ENCODE data around the gene ARL16.

Gene ARL16

DNA sequence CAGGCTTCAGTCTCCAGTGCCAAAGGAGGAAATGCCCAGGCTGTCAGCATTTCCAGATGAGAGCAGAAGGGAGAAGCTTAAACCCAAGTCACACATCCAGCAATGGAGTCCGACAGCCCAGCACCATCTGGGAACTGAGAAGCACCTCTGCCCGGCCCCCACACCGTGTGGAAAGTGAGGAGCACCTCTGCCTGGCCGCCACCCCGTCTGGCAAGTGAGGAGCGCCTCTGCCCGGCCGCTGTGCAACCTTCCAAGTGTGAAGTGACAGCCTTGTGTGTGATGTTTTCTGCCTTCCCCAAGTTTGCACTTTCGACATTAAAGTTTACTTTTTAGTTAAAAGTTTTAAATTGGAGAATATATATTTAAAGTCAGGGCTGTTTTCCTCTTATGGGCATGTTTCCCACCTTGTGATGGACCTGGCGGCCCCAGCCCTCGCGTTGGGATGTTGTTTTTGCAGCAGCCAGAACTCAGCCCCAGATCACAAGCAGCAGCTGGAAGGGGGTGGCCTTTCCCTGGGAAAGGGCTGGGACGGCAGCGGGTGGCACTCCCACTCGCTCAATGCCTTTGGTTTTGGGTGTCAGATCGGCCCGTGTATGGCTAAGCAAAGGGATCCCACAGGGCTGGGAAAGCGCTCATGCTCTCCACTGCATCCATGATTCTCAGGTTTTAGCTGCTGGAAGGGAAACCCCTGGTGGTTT is 9.9 kb downstream of the ARL16 start:
- no peak overlapping the region for H3K4me3 ChIP-seq (ENCODE audit: low read depth, low read length)
- TF ChIP-seq, protein P1, sequence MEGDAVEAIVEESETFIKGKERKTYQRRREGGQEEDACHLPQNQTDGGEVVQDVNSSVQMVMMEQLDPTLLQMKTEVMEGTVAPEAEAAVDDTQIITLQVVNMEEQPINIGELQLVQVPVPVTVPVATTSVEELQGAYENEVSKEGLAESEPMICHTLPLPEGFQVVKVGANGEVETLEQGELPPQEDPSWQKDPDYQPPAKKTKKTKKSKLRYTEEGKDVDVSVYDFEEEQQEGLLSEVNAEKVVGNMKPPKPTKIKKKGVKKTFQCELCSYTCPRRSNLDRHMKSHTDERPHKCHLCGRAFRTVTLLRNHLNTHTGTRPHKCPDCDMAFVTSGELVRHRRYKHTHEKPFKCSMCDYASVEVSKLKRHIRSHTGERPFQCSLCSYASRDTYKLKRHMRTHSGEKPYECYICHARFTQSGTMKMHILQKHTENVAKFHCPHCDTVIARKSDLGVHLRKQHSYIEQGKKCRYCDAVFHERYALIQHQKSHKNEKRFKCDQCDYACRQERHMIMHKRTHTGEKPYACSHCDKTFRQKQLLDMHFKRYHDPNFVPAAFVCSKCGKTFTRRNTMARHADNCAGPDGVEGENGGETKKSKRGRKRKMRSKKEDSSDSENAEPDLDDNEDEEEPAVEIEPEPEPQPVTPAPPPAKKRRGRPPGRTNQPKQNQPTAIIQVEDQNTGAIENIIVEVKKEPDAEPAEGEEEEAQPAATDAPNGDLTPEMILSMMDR (IDR thresholded peaks at IDR 0.05; ENCODE audit: borderline replicate concordance, insufficient read depth, low read depth, low read length) = no peak

DNA sequence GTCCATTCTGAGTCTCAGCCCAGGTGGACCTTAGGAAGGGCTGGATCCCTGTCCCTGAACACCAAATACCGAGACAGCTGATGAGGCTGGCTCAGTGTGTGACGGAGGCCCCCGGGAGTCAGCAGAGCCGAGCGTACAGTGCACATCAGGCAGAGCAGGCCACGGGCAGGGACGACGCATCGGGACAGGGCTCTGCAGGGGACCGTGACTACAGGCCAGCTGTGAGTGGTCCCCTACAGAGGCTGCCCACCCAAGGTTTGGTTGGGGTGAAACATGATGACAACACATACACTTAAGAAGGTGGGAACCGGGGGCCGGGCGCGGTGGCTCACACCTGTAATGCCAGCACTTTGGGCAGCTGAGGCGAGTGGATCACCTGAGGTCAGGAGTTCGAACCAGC is 10.6 kb downstream of the ARL16 start:
- H3K4me3 ChIP-seq (ENCODE audit: low read depth, low read length) = no peak overlapping the region
- TF ChIP-seq, protein P1 (IDR thresholded peaks at IDR 0.05; ENCODE audit: borderline replicate concordance, insufficient read depth, low read depth, low read length) = no peak

DNA sequence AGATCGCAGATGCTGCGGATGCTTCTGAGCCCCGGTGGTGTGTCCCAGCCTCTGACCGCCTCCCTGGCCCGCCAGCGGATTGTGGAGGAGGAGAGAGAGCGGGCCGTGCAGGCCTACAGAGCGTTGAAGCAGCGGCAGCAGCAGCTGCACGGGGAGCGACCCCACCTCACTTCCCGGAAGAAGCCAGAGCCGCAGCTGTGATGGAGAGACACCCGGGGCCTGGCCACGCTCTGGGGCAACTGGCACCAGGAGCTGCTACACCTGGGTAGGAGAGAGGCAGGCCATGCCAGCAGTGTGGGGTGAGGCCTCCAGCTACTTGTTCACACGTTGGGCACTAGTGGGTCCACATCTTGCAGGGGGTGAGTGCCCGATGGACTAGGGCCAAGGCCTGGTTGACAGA is 11.1 kb downstream of the ARL16 start:
- TF ChIP-seq, protein P1 (IDR thresholded peaks at IDR 0.05; ENCODE audit: borderline replicate concordance, insufficient read depth, low read depth, low read length) = no peak
- H3K4me3 ChIP-seq (ENCODE audit: low read depth, low read length) = no peak overlapping the region

DNA sequence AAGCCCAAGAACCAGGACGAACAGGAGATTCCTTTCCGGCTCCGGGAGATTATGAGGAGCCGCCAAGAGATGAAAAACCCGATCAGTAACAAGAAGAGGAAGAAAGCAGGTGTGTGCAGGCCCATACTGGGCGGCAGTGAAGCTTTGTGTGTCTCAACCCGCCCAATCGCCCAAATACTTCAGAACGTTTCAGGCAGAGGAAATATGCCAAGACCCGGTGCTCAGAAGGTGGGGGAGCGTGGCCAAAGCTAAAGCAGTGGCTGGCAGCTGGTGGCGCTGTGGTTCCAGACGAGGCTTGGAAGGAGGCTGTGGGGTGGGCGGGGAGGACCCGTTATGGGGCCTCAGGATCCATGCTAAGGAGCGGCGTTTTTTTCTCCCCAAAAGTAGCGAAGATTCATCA is 15.8 kb downstream of the ARL16 start:
- peak overlapping the region; percentile 19 for H3K4me3 ChIP-seq (ENCODE audit: low read depth, low read length)
- TF ChIP-seq, protein P1 (IDR thresholded peaks at IDR 0.05; ENCODE audit: borderline replicate concordance, insufficient read depth, low read depth, low read length) = no peak

DNA sequence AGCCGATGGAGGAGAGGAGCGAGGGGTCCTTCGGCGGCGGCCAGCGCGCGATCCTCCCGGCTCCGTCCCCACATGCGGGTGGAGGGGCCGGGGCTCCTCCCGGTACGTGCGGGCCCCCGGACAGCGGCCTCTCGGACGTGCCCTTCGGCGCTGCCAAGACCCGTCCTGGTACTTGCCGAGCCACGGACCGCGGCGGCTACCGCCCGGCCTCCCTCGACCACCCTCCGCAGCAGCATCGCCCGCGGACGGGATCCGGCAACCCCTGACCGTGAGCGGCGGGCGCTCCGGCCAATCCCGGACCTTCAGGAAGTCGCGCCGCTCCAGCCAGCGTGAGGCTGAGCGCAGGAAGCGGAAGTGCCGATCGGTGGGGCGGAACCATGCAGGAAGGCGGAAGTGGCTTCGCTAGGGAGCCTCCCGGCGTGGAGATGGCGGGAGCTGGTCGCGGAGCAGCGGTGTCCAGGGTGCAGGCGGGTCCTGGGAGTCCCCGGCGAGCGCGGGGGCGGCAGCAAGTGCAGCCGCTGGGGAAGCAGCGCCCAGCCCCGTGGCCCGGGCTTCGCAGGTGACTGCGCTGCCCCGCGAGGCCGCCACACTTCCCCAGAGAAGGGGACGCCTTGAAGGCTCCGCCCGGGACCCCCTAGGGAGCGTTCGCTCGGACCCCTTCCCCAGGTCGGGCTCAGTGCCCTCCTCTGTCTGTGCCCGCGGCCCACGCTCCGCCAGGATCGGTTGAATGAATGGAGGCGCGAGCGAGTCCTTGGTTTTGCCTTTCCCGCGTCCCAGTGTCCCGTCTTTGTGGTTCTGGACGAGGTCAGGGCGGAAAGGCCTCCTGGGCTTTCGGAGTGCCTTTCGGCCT is 17.0 kb downstream of the ARL16 start, which contains the start of the genes CCDC137 and OXLD1:
Gene CCDC137 (plus strand): TSS at position 396 of the 850 bp plus-strand sequence. CDS start 30 bp downstream, at position 426.
Gene OXLD1 (minus strand): TSS at position 264 of the 850 bp plus-strand sequence. CDS start 28 bp downstream, at position 236.
- peak within 1 kb of the TSS; percentile 100 for H3K4me3 ChIP-seq (ENCODE audit: low read depth, low read length)
- TF ChIP-seq, protein P1 (IDR thresholded peaks at IDR 0.05; ENCODE audit: borderline replicate concordance, insufficient read depth, low read depth, low read length) = no peak

DNA sequence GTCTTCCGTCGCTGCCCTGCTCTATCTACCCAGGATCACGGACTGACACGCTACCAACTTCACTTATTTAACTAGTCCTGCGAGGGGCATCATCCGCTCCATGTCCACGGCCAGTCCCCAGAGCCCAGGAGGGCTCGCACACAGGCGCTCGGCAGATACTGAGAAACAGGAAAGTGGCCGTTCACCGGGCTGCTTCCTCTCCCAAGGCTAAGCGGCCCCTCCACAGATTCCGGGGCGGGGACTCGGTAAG is 17.6 kb downstream of the ARL16 start:
- peak overlapping the region; percentile 100 for H3K4me3 ChIP-seq (ENCODE audit: low read depth, low read length)
- TF ChIP-seq, protein P1 (IDR thresholded peaks at IDR 0.05; ENCODE audit: borderline replicate concordance, insufficient read depth, low read depth, low read length) = no peak
